Stimulated activated CD8-positive, alpha-beta memory T cell treated with anti-CD3 and anti-CD28 coated beads, Interleukin-4, amount 100 ng/mL, for 1 hour (primary cell): ENCODE data around the gene DNAJC24.

ENCODE experiments used
- DNase-seq, 2 donors: peaks; one replicate each; pipeline ENCODE4 v3.0.0-alpha.2; 2020; ENCODE audit warnings: low read depth in 2 of 2, low spot score in 1 of 2

The DNAJC24 gene

DNA sequence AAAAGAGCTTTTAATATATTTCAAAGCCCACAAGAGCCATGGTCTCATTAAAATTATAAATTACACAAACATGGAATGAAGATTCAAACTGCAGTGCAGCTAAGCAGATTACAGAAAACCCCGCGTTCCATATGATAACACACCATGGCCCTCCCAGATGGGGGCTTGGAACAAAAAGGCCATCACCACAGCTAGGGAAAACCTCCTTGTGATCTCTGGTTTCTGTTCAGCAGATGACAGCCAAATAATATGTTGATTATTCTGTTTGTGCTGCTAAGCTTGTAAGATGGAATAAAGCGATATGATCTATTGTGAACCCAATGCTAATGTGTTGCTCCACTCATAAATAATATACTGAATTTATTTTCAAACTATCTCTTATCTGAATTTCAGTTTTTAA is 111.3 kb downstream of the DNAJC24 start:
- no peak for DNase-seq
